CD14-positive monocyte (primary cell): Measurements from ENCODE around the gene ERCC3. TPM values are rescaled to one million over a fixed set of nuclear protein-coding genes. Genes with fewer than 3 reads are reported as not detected.
"Not testable (repeated sequence)": the region's sequence is repeated elsewhere in the genome, so short reads cannot be mapped to it uniquely, and the experiment has no call there.

Experiments
- DNase-seq, 3 donors: peaks; one replicate each; pipeline ENCODE4 v3.0.0-alpha.2; 2011 to 2022
- H2AFZ ChIP-seq: 2 replicates; pipeline ENCODE4 v1.6.0; 2012; ENCODE audit warnings: mild to moderate bottlenecking, low read depth, low read length, inconsistent platforms; ENCODE audit not compliant: insufficient read depth, poor library complexity, severe bottlenecking
- H3K27ac ChIP-seq, 2 donors: 1 replicate in 1 of 2; 2 replicates in 1 of 2; pipeline ENCODE4 v1.5.1; 2012 to 2013; ENCODE audit warnings: low read length in 2 of 2, control low read depth in 1 of 2, inconsistent platforms in 1 of 2, low read depth in 1 of 2, mild to moderate bottlenecking in 1 of 2
- H3K27me3 ChIP-seq, 2 donors: one replicate each; pipeline versions ENCODE4 v1.6.0 to v1.6.1; 2011 to 2013; ENCODE audit warnings: low read length in 2 of 2; ENCODE audit not compliant: control insufficient read depth in 2 of 2, insufficient read depth in 2 of 2
- H3K36me3 ChIP-seq, 2 donors: replicated peaks in 1 of 2; 1 replicate in 1 of 2; 2 replicates in 1 of 2; pipeline versions ENCODE4 v1.5.1 to v1.6.1; 2012 to 2013; ENCODE audit warnings: low read length in 2 of 2, control low read depth in 1 of 2, inconsistent platforms in 1 of 2, mild to moderate bottlenecking in 1 of 2; ENCODE audit not compliant: insufficient read depth in 2 of 2, control insufficient read depth in 1 of 2
- H3K4me1 ChIP-seq, 2 donors: 1 replicate in 1 of 2; 2 replicates in 1 of 2; pipeline versions ENCODE4 v1.5.1 to v1.6.1; 2012 to 2013; ENCODE audit warnings: low read length in 2 of 2, control low read depth in 1 of 2, inconsistent platforms in 1 of 2, mild to moderate bottlenecking in 1 of 2, moderate library complexity in 1 of 2; ENCODE audit not compliant: insufficient read depth in 2 of 2, control insufficient read depth in 1 of 2
- H3K4me2 ChIP-seq: replicated peaks from 2 replicates; pipeline ENCODE3; 2012; ENCODE audit warnings: low read length, moderate library complexity, mild to moderate bottlenecking; ENCODE audit not compliant: poor library complexity, severe bottlenecking; ENCODE audit errors: extremely low read depth
- H3K4me3 ChIP-seq, 3 experiments: fragments of 200-600 bp in 1 of 3; sonication (generic) in 1 of 3; replicated peaks in 1 of 3; 1 replicate in 2 of 3; 2 replicates in 1 of 3; pipeline ENCODE4 v1.5.1; 2011 to 2013; ENCODE audit warnings: low read length in 3 of 3, mild to moderate bottlenecking in 3 of 3, control low read depth in 2 of 3, low read depth in 2 of 3, inconsistent platforms in 1 of 3, moderate library complexity in 1 of 3
- H3K79me2 ChIP-seq: 2 replicates; pipeline ENCODE4 v1.6.0; 2012; ENCODE audit warnings: mild to moderate bottlenecking, control low read depth, inconsistent platforms, low read length, moderate library complexity; ENCODE audit not compliant: insufficient read depth
- H3K9ac ChIP-seq: 2 replicates; pipeline ENCODE4 v1.6.0; 2017; ENCODE audit warnings: low read length, mild to moderate bottlenecking; ENCODE audit not compliant: insufficient read depth, poor library complexity, severe bottlenecking
- H3K9me3 ChIP-seq, 2 donors: replicated peaks in 1 of 2; 1 replicate in 1 of 2; 2 replicates in 1 of 2; pipeline versions ENCODE4 v1.5.1 to v1.6.1; 2012 to 2013; ENCODE audit warnings: low read length in 2 of 2, control low read depth in 1 of 2; ENCODE audit not compliant: control insufficient read depth in 1 of 2, insufficient read depth in 1 of 2
- H4K20me1 ChIP-seq: 2 replicates; pipeline ENCODE4 v1.6.0; 2012; ENCODE audit warnings: mild to moderate bottlenecking, low read length, control low read depth, moderate library complexity; ENCODE audit not compliant: insufficient read depth
- H3K27ac Mint-ChIP-seq, 7 donors: one replicate each; pipeline ENCODE4 v1.8.0; 2020; ENCODE audit warnings: mild to moderate bottlenecking in 7 of 7, mixed read lengths in 7 of 7, moderate library complexity in 6 of 7, inconsistent platforms in 2 of 7
- H3K27me3 Mint-ChIP-seq, 3 donors: one replicate each; pipeline ENCODE4 v1.8.0; 2021 to 2022; ENCODE audit warnings: low read depth in 3 of 3, mild to moderate bottlenecking in 3 of 3, mixed read lengths in 3 of 3, moderate library complexity in 3 of 3, inconsistent platforms in 1 of 3
- H3K36me3 Mint-ChIP-seq, 2 donors: one replicate each; pipeline ENCODE4 v1.8.0; 2020; ENCODE audit warnings: mixed read lengths in 2 of 2, inconsistent platforms in 1 of 2, mild to moderate bottlenecking in 1 of 2
- H3K4me1 Mint-ChIP-seq: one replicate; pipeline ENCODE4 v1.8.0; 2020; ENCODE audit warnings: mild to moderate bottlenecking, mixed read lengths
- H3K4me3 Mint-ChIP-seq, 2 donors: one replicate each; pipeline ENCODE4 v1.8.0; 2020; ENCODE audit warnings: mild to moderate bottlenecking in 2 of 2, mixed read lengths in 2 of 2, moderate library complexity in 1 of 2
- H3K9me3 Mint-ChIP-seq, 7 donors: one replicate each; pipeline ENCODE4 v1.8.0; 2020 to 2022; ENCODE audit warnings: mixed read lengths in 7 of 7, mild to moderate bottlenecking in 6 of 7, moderate library complexity in 6 of 7, inconsistent platforms in 2 of 7
- CTCF ChIP-seq: fragments of 200-600 bp; IDR thresholded peaks from one replicate; pipeline ENCODE4 v1.8.0; 2022; ENCODE audit warnings: antibody characterized with exemption, mild to moderate bottlenecking
- WGBS: methylation state at CpG from one replicate; pipeline ENCODE4 v1.1.5; 2013; ENCODE audit warnings: missing lambda C conversion rate; ENCODE audit not compliant: insufficient coverage; 5-methylcytosine and 5-hydroxymethylcytosine counted together
- intact Hi-C, 2 donors: fragments of 100-400 bp; cut with micrococcal nuclease; formaldehyde crosslinking; loops; one replicate each; pipeline versions ENCODE4 v1.15.0 to v1.15.1; 2023
- polyA plus RNA-seq, 3 donors: library from polyadenylated mRNA; depleted of rRNA in 1 of 3; unstranded in 2 of 3; stranded (reverse) in 1 of 3; fragments of 300-500 nt in 2 of 3; fragments of >200 nt in 1 of 3; fragmentation: Illumina TruSeq in 2 of 3; gene quantifications; 1 replicate in 2 of 3; 2 replicates in 1 of 3; pipeline ENCODE4 v1.2.3, GENCODE V29; 2012 to 2021

ERCC3 gene
- polyA plus RNA-seq, 3 donors = 13.2 to 49.7 (median 16.9) TPM

- no peak overlapping the region for H2AFZ ChIP-seq
- Mint-ChIP-seq H3K4me3 (no peak overlapping the region), H3K4me1 (no peaks in the 10 kb centered on the region), H3K36me3 (peaks cover 0 to 2% of the 10 kb centered on the region in 2 donors), H3K27ac (no peak overlapping the region), H3K9me3 (peaks cover 32 to 45% (median 37%) of the 10 kb centered on the region in 7 donors), H3K27me3 (peaks cover 3 to 6% (median 3%) of the 10 kb centered on the region in 3 donors)
- no CpG with 5 or more reads among the region's 1 CpG for WGBS
- H3K27me3 ChIP-seq = no peaks in the 10 kb centered on the region
- no peaks in the 10 kb centered on the region for H4K20me1 ChIP-seq
- no peak overlapping the region for H3K4me2 ChIP-seq
- H3K9me3 ChIP-seq = peaks cover 19 to 33% of the 10 kb centered on the region in 2 donors
- intact Hi-C loops = no loop called here
- no peak overlapping the region for H3K9ac ChIP-seq
- no peak overlapping the region for H3K27ac ChIP-seq
- no peak for TF ChIP-seq CTCF
- H3K79me2 ChIP-seq = no peaks in the 10 kb centered on the region
- no peaks in the 10 kb centered on the region for H3K4me1 ChIP-seq
- H3K4me3 ChIP-seq = no peak overlapping the region
- no peaks in the 10 kb centered on the region for H3K36me3 ChIP-seq
- no peak for DNase-seq
Measured at GRCh38 chr2:127239395-127239794, 54.5 kb downstream of the ERCC3 start.

- H4K20me1 ChIP-seq, H3K27me3 Mint-ChIP-seq, H3K4me2 ChIP-seq, H3K4me1 Mint-ChIP-seq, H3K4me3 Mint-ChIP-seq, H3K27ac Mint-ChIP-seq, H2AFZ ChIP-seq, H3K27me3 ChIP-seq, intact Hi-C loops, H3K4me3 ChIP-seq, H3K27ac ChIP-seq, H3K36me3 Mint-ChIP-seq, H3K9ac ChIP-seq, H3K79me2 ChIP-seq, H3K36me3 ChIP-seq, H3K4me1 ChIP-seq, DNase-seq: not testable (repeated sequence)
- no CpG with 5 or more reads among the region's 2 CpGs for WGBS
- peaks cover 32 to 49% (median 41%) of the 10 kb centered on the region in 7 donors for H3K9me3 Mint-ChIP-seq
- H3K9me3 ChIP-seq = peaks cover 19 to 33% of the 10 kb centered on the region in 2 donors
Measured at GRCh38 chr2:127237768-127238167, 56.2 kb downstream of the ERCC3 start.
